ENCODE results near the gene CCNYL1.

The CCNYL1 gene

GRCh38 chr2:207766041-207766551 lies 54.7 kb downstream of the CCNYL1 start:
- no peak for DNase-seq (ENCODE audit: low spot score)

- no peak for DNase-seq (ENCODE audit: low spot score)
Measured at GRCh38 chr2:207766697-207767460, 55.4 kb downstream of the CCNYL1 start.

GRCh38 chr2:207767461-207768167 lies 56.2 kb downstream of the CCNYL1 start:
- no peak for DNase-seq (ENCODE audit: low spot score)

- peak; percentile 16 for DNase-seq (ENCODE audit: low spot score)
Measured at GRCh38 chr2:207768168-207768865, 56.9 kb downstream of the CCNYL1 start.

- DNase-seq (ENCODE audit: low spot score), result peak; percentile 33
Measured at GRCh38 chr2:207768866-207769596, 57.6 kb downstream of the CCNYL1 start.

GRCh38 chr2:207770602-207771404 lies 59.4 kb downstream of the CCNYL1 start:
- no peak for DNase-seq (ENCODE audit: low spot score)

- DNase-seq (ENCODE audit: low spot score), result no peak
Measured at GRCh38 chr2:207771421-207771820, 60.0 kb downstream of the CCNYL1 start.

- no peak for DNase-seq (ENCODE audit: low spot score)
Measured at GRCh38 chr2:207772081-207772843, 60.8 kb downstream of the CCNYL1 start.

GRCh38 chr2:207772844-207773205 lies 61.4 kb downstream of the CCNYL1 start:
- no peak for DNase-seq (ENCODE audit: low spot score)

GRCh38 chr2:207775473-207775872 lies 64.0 kb downstream of the CCNYL1 start:
- DNase-seq (ENCODE audit: low spot score), result no peak

GRCh38 chr2:207777124-207777523 lies 65.7 kb downstream of the CCNYL1 start:
- no peak for DNase-seq (ENCODE audit: low spot score)

GRCh38 chr2:207778298-207778882 lies 67.0 kb downstream of the CCNYL1 start:
- no peak for DNase-seq (ENCODE audit: low spot score)

GRCh38 chr2:207779523-207779922 lies 68.1 kb downstream of the CCNYL1 start:
- no peak for DNase-seq (ENCODE audit: low spot score)

GRCh38 chr2:207782238-207783030 lies 71.0 kb downstream of the CCNYL1 start:
- DNase-seq (ENCODE audit: low spot score), result no peak

- DNase-seq (ENCODE audit: low spot score), result no peak
Measured at GRCh38 chr2:207783514-207783913, 72.1 kb downstream of the CCNYL1 start.

GRCh38 chr2:207784898-207785297 lies 73.5 kb downstream of the CCNYL1 start:
- no peak for DNase-seq (ENCODE audit: low spot score)

- no peak for DNase-seq (ENCODE audit: low spot score)
Measured at GRCh38 chr2:207787017-207787416, 75.6 kb downstream of the CCNYL1 start.

- no peak for DNase-seq (ENCODE audit: low spot score)
Measured at GRCh38 chr2:207787800-207788199, 76.4 kb downstream of the CCNYL1 start.

GRCh38 chr2:207790898-207791297 lies 79.5 kb downstream of the CCNYL1 start:
- no peak for DNase-seq (ENCODE audit: low spot score)

Data from SW480 (cell line).